Measurements from ENCODE around the gene NCKAP5.

Gene NCKAP5

DNA sequence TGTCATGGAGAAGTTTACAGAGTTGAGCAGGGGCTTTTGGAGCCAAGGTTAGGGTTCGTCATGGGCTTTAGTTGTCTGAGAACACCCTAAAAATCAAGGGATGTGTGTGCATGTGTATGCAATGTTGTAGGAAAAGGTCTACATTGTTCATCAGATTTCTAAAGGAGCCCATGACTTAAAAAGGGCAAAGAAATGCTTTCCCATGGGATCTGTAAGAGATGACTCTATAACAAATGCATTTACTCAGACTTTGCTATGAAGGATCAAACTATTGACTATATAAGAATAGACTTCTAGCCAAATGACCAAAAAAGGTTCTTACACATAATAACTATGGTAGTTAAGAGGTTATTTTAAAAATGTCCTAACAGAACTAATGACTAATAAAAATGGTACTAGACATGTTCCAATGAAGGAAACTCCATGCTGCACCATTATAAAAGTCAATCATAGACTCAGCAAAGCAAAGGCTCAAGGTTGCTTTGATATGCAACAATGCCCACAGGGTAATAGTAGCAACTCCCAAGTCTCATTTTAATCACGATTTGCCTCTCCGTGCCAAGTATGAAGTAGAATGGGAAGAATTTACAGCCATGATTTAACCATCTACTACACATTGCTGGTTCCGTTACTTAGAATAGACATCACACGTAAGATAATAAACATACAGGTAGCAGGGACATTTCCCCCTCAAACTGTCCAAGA, 158.5 kb downstream of the NCKAP5 start:
- Histone ChIP-seq H3K18ac (ENCODE audit: low read length) (no peak overlapping the region), H3K9me3 (replicated peaks in 1 of 2; ENCODE audit: control insufficient read depth in 2 of 2, insufficient read depth in 1 of 2, low read depth in 1 of 2, low read length in 2 of 2) (no peaks in the 10 kb centered on the region), H4K8ac (ENCODE audit: low read depth, low read length) (no peak overlapping the region), H3K36me3 (replicated peaks in 1 of 2; ENCODE audit: control insufficient read depth in 2 of 2, insufficient read depth in 2 of 2, low read length in 2 of 2) (peaks cover 0 to 77% of the 10 kb centered on the region in 2 donors), H3K4me3 (ENCODE audit: low read length in 2 of 2) (no peak overlapping the region), H3K4me2 (ENCODE audit: insufficient read depth, low read length, poor library complexity, severe bottlenecking) (no peak overlapping the region), H4K91ac (ENCODE audit: low read depth, low read length, poor library complexity) (no peak overlapping the region), H2BK15ac (ENCODE audit: low read length) (no peak overlapping the region), H3K9ac (ENCODE audit: low read depth, low read length, poor library complexity) (no peak overlapping the region), H2AK5ac (ENCODE audit: low read depth, low read length) (no peak overlapping the region), H3K4me1 (ENCODE audit: control insufficient read depth in 2 of 2, insufficient read depth in 1 of 2, low read depth in 1 of 2, low read length in 2 of 2) (peaks cover 0 to 2% of the 10 kb centered on the region in 2 donors), H2AFZ (ENCODE audit: low read length) (no peak overlapping the region), H3K14ac (ENCODE audit: low read length) (no peak overlapping the region), H2BK12ac (ENCODE audit: low read length) (no peak overlapping the region), H2BK120ac (ENCODE audit: low read depth, low read length) (no peak overlapping the region), H2BK5ac (ENCODE audit: low read length) (no peak overlapping the region), H3K4ac (ENCODE audit: low read length) (no peak overlapping the region), H3K27me3 (ENCODE audit: control insufficient read depth in 3 of 3, insufficient read depth in 3 of 3, low read depth in 1 of 3, low read length in 3 of 3) (no peaks in the 10 kb centered on the region), H3K79me1 (ENCODE audit: low read depth, low read length) (no peaks in the 10 kb centered on the region), H3K23ac (ENCODE audit: low read depth, low read length, poor library complexity) (no peak overlapping the region), H3K27ac (replicated peaks; ENCODE audit: low read length) (no peak overlapping the region)
- no peak for DNase-seq (ENCODE audit: low spot score)
- no CpG with 5 or more reads among the region's 5 CpGs for WGBS, 2 donors (ENCODE audit: extremely low coverage in 2 of 2, insufficient read length in 2 of 2, insufficient replicate concordance in 1 of 2)

DNA sequence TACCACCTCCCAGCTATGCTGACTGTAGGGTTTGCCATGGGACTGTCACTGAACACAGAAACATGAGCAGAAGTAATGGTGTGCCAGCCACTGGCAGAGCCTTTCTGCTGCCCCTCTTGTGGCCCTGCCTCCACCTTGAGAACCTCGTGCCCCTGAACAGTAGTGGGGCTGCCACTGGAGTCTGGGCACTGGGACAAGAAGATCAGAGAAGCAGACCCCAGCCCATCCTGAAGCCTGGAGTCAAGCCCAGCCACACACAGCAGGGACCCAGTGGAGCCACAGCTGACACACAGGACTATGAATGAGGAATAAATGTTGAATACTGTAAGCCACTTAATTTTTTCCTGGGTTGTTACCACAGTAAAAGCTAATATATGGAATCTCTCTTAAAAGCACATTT, 159.6 kb downstream of the NCKAP5 start:
- no peak overlapping the region for H4K91ac ChIP-seq (ENCODE audit: low read depth, low read length, poor library complexity)
- no peak overlapping the region for H3K4me3 ChIP-seq (ENCODE audit: low read length in 2 of 2)
- H3K79me1 ChIP-seq (ENCODE audit: low read depth, low read length): no peaks in the 10 kb centered on the region
- H3K9me3 ChIP-seq (replicated peaks in 1 of 2; ENCODE audit: control insufficient read depth in 2 of 2, insufficient read depth in 1 of 2, low read depth in 1 of 2, low read length in 2 of 2): peaks cover 0 to under 1% of the 10 kb centered on the region in 2 donors
- H2BK15ac ChIP-seq (ENCODE audit: low read length): no peak overlapping the region
- DNase-seq (ENCODE audit: low spot score): no peak
- no CpG with 5 or more reads among the region's 1 CpG for WGBS, 2 donors (ENCODE audit: extremely low coverage in 2 of 2, insufficient read length in 2 of 2, insufficient replicate concordance in 1 of 2)
- no peak overlapping the region for H2AK5ac ChIP-seq (ENCODE audit: low read depth, low read length)
- no peak overlapping the region for H3K27ac ChIP-seq (replicated peaks; ENCODE audit: low read length)
- H2BK12ac ChIP-seq (ENCODE audit: low read length): no peak overlapping the region
- H4K8ac ChIP-seq (ENCODE audit: low read depth, low read length): no peak overlapping the region
- no peak overlapping the region for H3K9ac ChIP-seq (ENCODE audit: low read depth, low read length, poor library complexity)
- no peak overlapping the region for H3K23ac ChIP-seq (ENCODE audit: low read depth, low read length, poor library complexity)
- H2AFZ ChIP-seq (ENCODE audit: low read length): no peak overlapping the region
- H2BK120ac ChIP-seq (ENCODE audit: low read depth, low read length): no peak overlapping the region
- no peak overlapping the region for H3K18ac ChIP-seq (ENCODE audit: low read length)
- H2BK5ac ChIP-seq (ENCODE audit: low read length): no peak overlapping the region
- no peak overlapping the region for H3K14ac ChIP-seq (ENCODE audit: low read length)
- H3K4me2 ChIP-seq (ENCODE audit: insufficient read depth, low read length, poor library complexity, severe bottlenecking): no peak overlapping the region
- H3K27me3 ChIP-seq (ENCODE audit: control insufficient read depth in 3 of 3, insufficient read depth in 3 of 3, low read depth in 1 of 3, low read length in 3 of 3): no peaks in the 10 kb centered on the region
- peaks cover 0 to 2% of the 10 kb centered on the region in 2 donors for H3K4me1 ChIP-seq (ENCODE audit: control insufficient read depth in 2 of 2, insufficient read depth in 1 of 2, low read depth in 1 of 2, low read length in 2 of 2)
- H3K36me3 ChIP-seq (replicated peaks in 1 of 2; ENCODE audit: control insufficient read depth in 2 of 2, insufficient read depth in 2 of 2, low read length in 2 of 2): peaks cover 0 to 85% of the 10 kb centered on the region in 2 donors
- no peak overlapping the region for H3K4ac ChIP-seq (ENCODE audit: low read length)

DNA sequence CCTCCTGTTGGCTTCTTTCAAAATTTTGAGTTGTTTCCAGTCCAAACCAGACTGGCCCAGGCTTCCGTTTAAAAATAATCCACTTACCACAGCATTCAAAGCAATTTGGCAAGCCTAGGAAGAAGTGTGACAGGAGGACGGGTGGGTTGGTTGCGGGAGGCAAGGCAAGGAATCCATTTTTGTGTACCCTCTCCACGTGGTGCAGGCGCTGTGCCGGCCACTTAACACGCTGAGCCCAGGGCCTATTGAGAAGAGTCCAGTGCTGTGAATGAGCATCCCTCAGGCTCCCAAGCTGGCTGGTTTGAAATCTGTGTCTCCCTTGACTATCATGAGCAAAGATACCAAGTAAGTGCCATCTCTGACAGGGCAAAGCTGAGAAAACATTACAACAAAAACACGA, 160.9 kb downstream of the NCKAP5 start:
- Histone ChIP-seq H2BK12ac (ENCODE audit: low read length) (no peak overlapping the region), H3K27ac (replicated peaks; ENCODE audit: low read length) (no peak overlapping the region), H3K27me3 (ENCODE audit: control insufficient read depth in 3 of 3, insufficient read depth in 3 of 3, low read depth in 1 of 3, low read length in 3 of 3) (no peaks in the 10 kb centered on the region), H2BK5ac (ENCODE audit: low read length) (no peak overlapping the region), H3K4me1 (ENCODE audit: control insufficient read depth in 2 of 2, insufficient read depth in 1 of 2, low read depth in 1 of 2, low read length in 2 of 2) (peaks cover 0 to 2% of the 10 kb centered on the region in 2 donors), H3K9ac (ENCODE audit: low read depth, low read length, poor library complexity) (no peak overlapping the region), H3K4ac (ENCODE audit: low read length) (no peak overlapping the region), H3K14ac (ENCODE audit: low read length) (no peak overlapping the region), H2BK15ac (ENCODE audit: low read length) (no peak overlapping the region), H3K23ac (ENCODE audit: low read depth, low read length, poor library complexity) (no peak overlapping the region), H3K4me3 (ENCODE audit: low read length in 2 of 2) (no peak overlapping the region), H3K36me3 (replicated peaks in 1 of 2; ENCODE audit: control insufficient read depth in 2 of 2, insufficient read depth in 2 of 2, low read length in 2 of 2) (peaks cover 0 to 88% of the 10 kb centered on the region in 2 donors), H2AFZ (ENCODE audit: low read length) (no peak overlapping the region), H4K91ac (ENCODE audit: low read depth, low read length, poor library complexity) (no peak overlapping the region), H2BK120ac (ENCODE audit: low read depth, low read length) (no peak overlapping the region), H4K8ac (ENCODE audit: low read depth, low read length) (no peak overlapping the region), H3K9me3 (replicated peaks in 1 of 2; ENCODE audit: control insufficient read depth in 2 of 2, insufficient read depth in 1 of 2, low read depth in 1 of 2, low read length in 2 of 2) (peaks cover 0 to 14% of the 10 kb centered on the region in 2 donors), H3K79me1 (ENCODE audit: low read depth, low read length) (no peaks in the 10 kb centered on the region), H2AK5ac (ENCODE audit: low read depth, low read length) (no peak overlapping the region), H3K18ac (ENCODE audit: low read length) (no peak overlapping the region), H3K4me2 (ENCODE audit: insufficient read depth, low read length, poor library complexity, severe bottlenecking) (no peak overlapping the region)
- no CpG with 5 or more reads among the region's 8 CpGs for WGBS, 2 donors (ENCODE audit: extremely low coverage in 2 of 2, insufficient read length in 2 of 2, insufficient replicate concordance in 1 of 2)
- DNase-seq (ENCODE audit: low spot score): no peak

DNA sequence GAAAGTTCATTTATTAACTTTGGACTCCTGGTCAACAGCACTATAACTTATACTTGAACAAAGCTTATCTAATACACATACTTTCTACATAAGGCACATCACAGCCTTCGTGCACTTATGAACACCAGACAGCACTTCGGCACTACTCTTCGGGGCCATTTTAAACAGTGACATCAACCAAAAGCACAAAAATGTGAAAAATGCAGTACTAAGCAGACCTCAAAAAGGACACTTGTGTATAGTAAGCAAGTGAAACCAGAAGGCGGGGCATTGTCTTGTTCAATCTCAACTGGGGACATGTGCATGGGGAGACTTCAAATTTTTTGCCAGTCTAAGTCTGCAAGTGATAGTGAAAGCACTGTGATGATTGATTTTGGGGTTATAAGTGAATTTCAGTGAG, 163.0 kb downstream of the NCKAP5 start:
- WGBS, 2 donors (ENCODE audit: extremely low coverage in 2 of 2, insufficient read length in 2 of 2, insufficient replicate concordance in 1 of 2): no CpG with 5 or more reads among the region's 4 CpGs
- Histone ChIP-seq H4K91ac (ENCODE audit: low read depth, low read length, poor library complexity) (no peak overlapping the region), H3K4me1 (ENCODE audit: control insufficient read depth in 2 of 2, insufficient read depth in 1 of 2, low read depth in 1 of 2, low read length in 2 of 2) (peaks cover 0 to 2% of the 10 kb centered on the region in 2 donors)

More for the DNA sequence above, 163.0 kb downstream of the NCKAP5 start:
- H3K27me3 ChIP-seq (ENCODE audit: control insufficient read depth in 3 of 3, insufficient read depth in 3 of 3, low read depth in 1 of 3, low read length in 3 of 3): no peaks in the 10 kb centered on the region
- no peak overlapping the region for H3K18ac ChIP-seq (ENCODE audit: low read length)
- H3K27ac ChIP-seq (replicated peaks; ENCODE audit: low read length): no peak overlapping the region
- H2BK5ac ChIP-seq (ENCODE audit: low read length): no peak overlapping the region
- no peak overlapping the region for H4K8ac ChIP-seq (ENCODE audit: low read depth, low read length)
- no peak overlapping the region for H3K4me3 ChIP-seq (ENCODE audit: low read length in 2 of 2)
- H3K9me3 ChIP-seq (replicated peaks in 1 of 2; ENCODE audit: control insufficient read depth in 2 of 2, insufficient read depth in 1 of 2, low read depth in 1 of 2, low read length in 2 of 2): peaks cover 0 to 28% of the 10 kb centered on the region in 2 donors
- H2BK120ac ChIP-seq (ENCODE audit: low read depth, low read length): no peak overlapping the region
- H3K4me2 ChIP-seq (ENCODE audit: insufficient read depth, low read length, poor library complexity, severe bottlenecking): no peak overlapping the region
- no peak overlapping the region for H3K9ac ChIP-seq (ENCODE audit: low read depth, low read length, poor library complexity)
- no peak overlapping the region for H3K4ac ChIP-seq (ENCODE audit: low read length)
- no peak overlapping the region for H2BK15ac ChIP-seq (ENCODE audit: low read length)
- H3K79me1 ChIP-seq (ENCODE audit: low read depth, low read length): no peaks in the 10 kb centered on the region
- H2BK12ac ChIP-seq (ENCODE audit: low read length): no peak overlapping the region
- H3K14ac ChIP-seq (ENCODE audit: low read length): no peak overlapping the region
- peaks cover 0 to 89% of the 10 kb centered on the region in 2 donors for H3K36me3 ChIP-seq (replicated peaks in 1 of 2; ENCODE audit: control insufficient read depth in 2 of 2, insufficient read depth in 2 of 2, low read length in 2 of 2)
- DNase-seq (ENCODE audit: low spot score): no peak
- no peak overlapping the region for H2AK5ac ChIP-seq (ENCODE audit: low read depth, low read length)
- no peak overlapping the region for H2AFZ ChIP-seq (ENCODE audit: low read length)
- no peak overlapping the region for H3K23ac ChIP-seq (ENCODE audit: low read depth, low read length, poor library complexity)
